ENCODE results near the gene MS4A5.

MS4A5 gene

DNA sequence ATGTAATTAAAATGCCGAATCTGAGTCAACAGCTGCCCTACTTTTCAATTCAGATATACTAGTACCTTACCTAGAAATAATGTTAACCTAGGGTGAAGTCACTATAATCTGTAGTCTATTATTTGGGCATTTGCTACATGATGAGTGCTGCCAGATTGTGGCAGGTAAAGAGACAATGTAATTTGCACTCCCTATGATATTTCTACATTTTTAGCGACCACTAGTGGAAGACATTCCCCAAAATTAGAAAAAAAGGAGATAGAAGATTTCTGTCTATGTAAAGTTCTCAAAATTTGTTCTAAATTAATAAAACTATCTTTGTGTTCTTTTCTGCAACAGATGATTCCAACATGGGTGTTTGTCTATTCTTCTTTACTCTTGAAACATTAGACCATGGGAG is 40.4 kb downstream of the MS4A5 start:
- no peak for DNase-seq (ENCODE audit: extremely low spot score, insufficient read length, low read depth)
- no peak for FAIRE-seq

DNA sequence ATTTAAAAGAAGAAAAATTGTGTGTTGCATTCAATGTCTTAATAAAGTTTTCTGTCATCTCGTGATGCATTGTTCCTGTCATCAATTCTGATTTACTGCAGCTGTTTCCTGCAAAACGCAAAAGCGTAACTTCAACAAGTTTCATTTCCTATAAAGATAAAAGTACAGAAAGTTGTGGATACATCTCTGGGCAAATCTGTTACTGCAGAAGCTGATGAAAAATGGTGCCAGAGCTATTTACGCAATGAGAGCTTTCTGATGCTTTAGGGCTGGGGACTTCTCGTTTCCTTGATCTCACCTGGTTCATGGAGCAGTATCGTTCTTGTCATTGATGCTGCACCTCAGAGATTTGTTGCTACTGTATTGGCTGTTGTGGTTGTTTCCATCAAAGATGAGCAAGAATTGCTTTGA is 47.7 kb downstream of the MS4A5 start:
- FAIRE-seq: peak; percentile 66
- no peak for DNase-seq (ENCODE audit: extremely low spot score, insufficient read length, low read depth)

DNA sequence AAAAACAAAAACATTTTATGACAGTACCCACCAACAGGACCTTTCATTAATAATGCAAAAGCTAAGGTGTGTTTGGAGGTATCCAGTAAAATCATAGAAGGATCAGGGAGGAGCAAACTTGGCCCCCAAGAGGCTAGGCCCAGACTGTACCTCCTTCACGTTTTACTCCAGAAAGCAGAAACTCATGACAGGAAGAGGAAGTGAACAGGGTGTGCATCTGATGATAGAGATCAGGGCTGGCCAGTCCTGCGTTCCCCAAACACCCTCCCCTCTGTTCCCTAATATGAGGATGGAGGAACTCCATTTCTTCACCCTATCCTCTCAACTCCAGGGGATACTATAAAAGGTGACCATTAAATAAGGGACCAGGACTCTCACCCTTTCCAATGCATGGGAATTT is 53.0 kb downstream of the MS4A5 start:
- no peak for DNase-seq (ENCODE audit: extremely low spot score, insufficient read length, low read depth)
- peak; percentile 70 for FAIRE-seq

DNA sequence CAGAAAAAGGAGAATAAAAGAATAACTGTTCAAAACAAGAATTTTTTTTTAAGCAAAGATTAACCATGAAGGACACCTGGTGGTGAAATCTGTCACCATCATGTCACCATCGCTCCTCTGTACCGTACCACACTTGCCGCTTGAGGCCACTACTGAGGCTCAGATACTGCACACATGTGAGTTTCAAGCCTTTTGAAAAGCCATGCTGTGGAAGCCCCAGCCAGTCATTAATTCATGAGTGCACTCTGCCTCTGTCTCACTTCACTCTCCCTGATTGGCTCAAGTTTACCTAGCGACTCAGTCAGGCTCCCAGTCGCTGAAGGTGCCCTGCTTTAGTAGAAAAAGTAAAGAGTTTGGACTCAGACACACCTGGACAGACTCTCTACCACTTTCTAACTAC is 56.6 kb downstream of the MS4A5 start:
- peak; percentile 68 for DNase-seq (ENCODE audit: extremely low spot score, insufficient read length, low read depth)
- peak; percentile 94 for FAIRE-seq

DNA sequence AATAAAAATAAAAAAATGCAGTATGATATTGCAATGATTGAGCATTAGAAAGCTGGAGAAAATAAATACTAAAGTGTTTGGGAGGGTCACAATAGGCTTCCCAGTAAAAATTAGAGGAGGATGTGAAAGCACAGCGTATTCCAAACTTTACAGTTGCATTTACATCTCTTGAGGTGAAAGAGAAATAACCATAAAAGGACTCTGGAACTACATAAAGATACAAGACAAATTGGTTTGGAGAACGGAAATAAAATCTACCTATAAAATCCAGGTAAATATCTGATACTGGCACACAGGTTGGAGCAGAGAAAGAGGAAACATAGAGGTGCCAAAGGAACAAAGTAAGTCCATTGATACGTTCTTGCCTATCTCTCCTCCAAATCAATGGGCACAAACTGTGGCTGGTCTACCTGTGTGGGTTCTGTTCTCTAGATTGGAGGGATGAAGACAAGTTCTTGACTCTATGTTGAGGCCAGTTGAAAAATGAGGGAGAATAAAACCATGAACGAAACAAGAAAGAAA is 63.2 kb downstream of the MS4A5 start, which contains the start of gene MS4A12:
MS4A12 (plus strand) TSS at position 291 of the 522 bp plus-strand sequence. CDS start 4,541 bp downstream, outside the sequence.
- FAIRE-seq (no peak), DNase-seq (ENCODE audit: extremely low spot score, insufficient read length, low read depth) (no peak)

DNA sequence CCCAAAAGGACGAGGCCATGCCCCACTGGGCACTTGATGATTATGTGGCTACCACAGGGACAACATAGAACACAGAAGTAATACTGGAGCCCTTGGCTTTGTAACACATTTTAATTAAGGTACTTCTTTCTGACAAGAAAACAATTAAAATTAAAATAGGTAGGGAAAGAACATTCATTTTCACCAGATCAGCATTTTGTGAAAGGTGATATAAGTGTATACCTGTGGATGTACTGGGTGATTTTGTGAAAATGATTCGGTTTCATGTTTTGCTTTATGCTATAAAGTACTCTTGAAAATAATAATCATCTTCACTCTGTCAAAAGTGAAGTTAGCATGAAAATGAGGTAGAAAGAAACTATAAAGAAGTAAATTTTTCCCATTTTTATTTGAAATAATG is 64.1 kb downstream of the MS4A5 start:
- no peak for DNase-seq (ENCODE audit: extremely low spot score, insufficient read length, low read depth)
- no peak for FAIRE-seq
